ENCODE measurements around the gene IGSF3.
"Not testable (repeated sequence)": the region's sequence is repeated elsewhere in the genome, so short reads cannot be mapped to it uniquely, and the experiment has no call there.

DNA sequence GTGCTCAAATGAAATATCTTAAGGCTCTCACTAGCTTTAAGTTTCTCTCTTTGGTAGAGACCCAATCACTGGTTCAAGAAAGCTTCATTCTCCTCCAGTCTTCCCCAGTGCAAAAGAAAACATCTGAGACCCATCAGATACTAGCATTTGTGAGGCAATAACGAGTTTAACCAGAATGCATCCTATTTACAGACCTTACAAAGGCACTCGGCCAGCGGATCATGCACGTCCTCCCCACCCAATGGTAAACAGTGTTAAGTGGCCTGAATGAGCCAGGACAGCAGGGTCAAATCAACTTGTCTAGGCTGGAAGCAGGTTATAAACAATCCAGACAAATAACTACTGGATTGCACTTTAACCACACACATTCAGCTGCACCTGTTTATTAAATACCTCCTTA is 48.4 kb downstream of the IGSF3 start:
- TF ChIP-seq, protein P1, sequence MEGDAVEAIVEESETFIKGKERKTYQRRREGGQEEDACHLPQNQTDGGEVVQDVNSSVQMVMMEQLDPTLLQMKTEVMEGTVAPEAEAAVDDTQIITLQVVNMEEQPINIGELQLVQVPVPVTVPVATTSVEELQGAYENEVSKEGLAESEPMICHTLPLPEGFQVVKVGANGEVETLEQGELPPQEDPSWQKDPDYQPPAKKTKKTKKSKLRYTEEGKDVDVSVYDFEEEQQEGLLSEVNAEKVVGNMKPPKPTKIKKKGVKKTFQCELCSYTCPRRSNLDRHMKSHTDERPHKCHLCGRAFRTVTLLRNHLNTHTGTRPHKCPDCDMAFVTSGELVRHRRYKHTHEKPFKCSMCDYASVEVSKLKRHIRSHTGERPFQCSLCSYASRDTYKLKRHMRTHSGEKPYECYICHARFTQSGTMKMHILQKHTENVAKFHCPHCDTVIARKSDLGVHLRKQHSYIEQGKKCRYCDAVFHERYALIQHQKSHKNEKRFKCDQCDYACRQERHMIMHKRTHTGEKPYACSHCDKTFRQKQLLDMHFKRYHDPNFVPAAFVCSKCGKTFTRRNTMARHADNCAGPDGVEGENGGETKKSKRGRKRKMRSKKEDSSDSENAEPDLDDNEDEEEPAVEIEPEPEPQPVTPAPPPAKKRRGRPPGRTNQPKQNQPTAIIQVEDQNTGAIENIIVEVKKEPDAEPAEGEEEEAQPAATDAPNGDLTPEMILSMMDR (IDR thresholded peaks at IDR 0.05; ENCODE audit: low read length) = not testable (repeated sequence)
- TF ChIP-seq EZH2 (optimal IDR thresholded peaks at IDR 0.05; ENCODE audit: low read depth, low read length); EZH2phosphoT487 (IDR thresholded peaks at IDR 0.05; ENCODE audit: low read length): not testable (repeated sequence)

Measured in MM.1S (cell line).